Karpas-422 (cell line): ENCODE data around the gene PTH1R. TPM values are rescaled to one million over a fixed set of nuclear protein-coding genes. Genes with fewer than 3 reads are reported as not detected.

Experiments used
- DNase-seq: peaks from one replicate; pipeline ENCODE4 v3.0.0-alpha.2; 2015
- H2AFZ ChIP-seq: fragments of 200-600 bp; sonication (generic); 2 replicates; pipeline ENCODE4 v1.6.1; 2014; ENCODE audit warnings: antibody characterized with exemption, low read length, mixed read lengths
- H3K27ac ChIP-seq: fragments of 200-600 bp; sonication (generic); 2 replicates; pipeline ENCODE4 v1.5.1; 2014; ENCODE audit warnings: mild to moderate bottlenecking, low read length, moderate library complexity
- H3K27me3 ChIP-seq: fragments of 200-600 bp; sonication (generic); 2 replicates; pipeline ENCODE4 v1.6.1; 2014; ENCODE audit warnings: low read length, mixed read lengths
- H3K36me3 ChIP-seq: fragments of 200-600 bp; sonication (generic); 2 replicates; pipeline ENCODE4 v1.6.1; 2014; ENCODE audit warnings: low read length, mixed read lengths; ENCODE audit not compliant: insufficient read depth
- H3K4me1 ChIP-seq: fragments of 200-600 bp; sonication (generic); 2 replicates; pipeline ENCODE4 v1.6.1; 2014; ENCODE audit warnings: mild to moderate bottlenecking, low read length, mixed read lengths
- H3K4me2 ChIP-seq: fragments of 200-600 bp; sonication (generic); 2 replicates; pipeline ENCODE4 v1.6.1; 2014; ENCODE audit warnings: low read length, low read depth, mild to moderate bottlenecking; ENCODE audit not compliant: poor library complexity, severe bottlenecking
- H3K4me3 ChIP-seq: fragments of 200-600 bp; sonication (generic); 2 replicates; pipeline ENCODE4 v1.5.1; 2014; ENCODE audit warnings: mild to moderate bottlenecking, antibody characterized with exemption, low read length, mixed read lengths
- H3K79me2 ChIP-seq: fragments of 200-600 bp; sonication (generic); 2 replicates; pipeline ENCODE4 v1.6.1; 2014; ENCODE audit warnings: mild to moderate bottlenecking, low read length, mixed read lengths
- H3K9ac ChIP-seq: fragments of 200-600 bp; sonication (generic); 2 replicates; pipeline ENCODE4 v1.6.0; 2014; ENCODE audit warnings: low read length
- H3K9me2 ChIP-seq: fragments of 200-600 bp; sonication (generic), shearing (Covaris generic); replicated peaks from 2 replicates; pipeline ENCODE4 v1.6.0; 2014; ENCODE audit warnings: mild to moderate bottlenecking, low read length, moderate library complexity; ENCODE audit not compliant: insufficient read depth
- H3K9me3 ChIP-seq: fragments of 300-700, 200-600 bp; sonication (generic); 2 replicates; pipeline ENCODE4 v1.6.1; 2014; ENCODE audit warnings: low read length, mixed read lengths
- H4K20me1 ChIP-seq: fragments of 200-600 bp; sonication (generic); 2 replicates; pipeline ENCODE4 v1.6.1; 2014; ENCODE audit warnings: mild to moderate bottlenecking, antibody characterized with exemption, low read length, low read depth; ENCODE audit not compliant: insufficient read depth
- total RNA-seq: library from RNA; depleted of rRNA; stranded (reverse); fragments of >200 nt; shearing (Covaris generic); gene quantifications from 2 replicates; pipeline ENCODE4 v1.2.3, GENCODE V29; 2014; ENCODE audit warnings: low replicate concordance

Gene PTH1R
- total RNA-seq, 1 experiment from 2014 or later: not detected

DNA sequence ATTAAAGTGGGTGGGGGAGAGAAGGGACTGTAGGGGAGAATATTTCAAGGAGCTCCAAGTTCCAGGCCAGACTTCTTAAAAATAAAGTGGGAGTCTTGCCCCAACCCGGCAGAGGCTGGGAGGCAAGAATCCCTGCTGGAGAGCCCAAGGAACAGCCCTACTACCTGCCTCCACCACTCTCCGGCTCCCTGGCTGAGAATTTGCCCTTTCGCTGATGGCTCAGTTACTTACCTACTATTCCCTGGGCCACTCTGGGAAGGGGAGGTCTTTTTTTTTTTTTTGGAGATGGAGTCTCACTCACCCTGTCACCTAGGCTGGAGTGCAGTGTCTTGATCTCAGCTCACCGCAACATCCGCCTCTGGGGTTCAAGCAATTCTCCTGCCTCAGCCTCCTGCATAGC is 29.8 kb upstream of the PTH1R start:
- DNase-seq: no peak
- Histone ChIP-seq H3K4me3 (no peak overlapping the region), H3K9me2 (no peaks in the 10 kb centered on the region), H3K36me3 (no peaks in the 10 kb centered on the region), H3K79me2 (no peaks in the 10 kb centered on the region), H3K27me3 (no peaks in the 10 kb centered on the region), H3K27ac (no peak overlapping the region), H3K4me1 (peaks cover 18% of the 10 kb centered on the region), H4K20me1 (no peaks in the 10 kb centered on the region), H3K9ac (no peak overlapping the region), H3K9me3 (no peaks in the 10 kb centered on the region), H3K4me2 (no peak overlapping the region), H2AFZ (no peak overlapping the region)

DNA sequence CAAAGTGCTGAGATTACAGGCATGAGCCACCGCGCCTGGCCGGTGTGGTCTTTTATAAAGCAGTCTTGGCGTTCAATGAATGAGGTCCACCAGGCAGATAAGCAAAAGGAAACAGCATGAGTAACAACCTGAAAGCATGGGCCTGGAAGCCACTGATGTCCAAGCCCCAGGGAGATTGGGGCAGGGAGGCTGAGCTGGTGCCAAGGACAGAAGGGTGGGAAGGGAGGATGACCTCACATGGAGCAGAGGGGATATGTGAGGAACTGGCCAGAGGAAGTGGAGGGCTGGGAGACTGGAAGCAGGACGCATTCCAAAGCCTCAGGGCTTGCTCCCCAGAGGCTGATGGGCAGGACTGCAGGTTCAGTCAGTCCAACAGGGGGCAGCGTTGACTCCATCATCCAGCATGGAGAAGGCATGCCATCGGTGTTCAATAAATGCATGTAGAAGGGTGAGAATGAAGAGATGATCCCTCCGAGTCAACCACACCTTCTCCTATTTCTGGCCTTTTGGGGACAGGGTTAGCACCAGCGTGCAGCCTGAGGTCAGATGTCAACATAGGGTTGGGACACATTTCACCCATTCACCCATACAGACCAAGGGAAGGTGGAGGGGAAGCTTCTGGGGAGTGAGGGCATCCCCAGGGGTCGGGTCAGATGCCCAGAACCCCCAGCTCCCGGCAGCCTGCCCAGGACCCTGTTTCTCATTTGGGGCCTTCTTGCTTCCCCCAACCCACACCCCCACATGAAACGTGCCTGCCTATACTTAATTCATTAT is 29.1 kb upstream of the PTH1R start:
- no peak overlapping the region for H3K4me3 ChIP-seq
- DNase-seq: peak; percentile 54
- H3K79me2 ChIP-seq: no peaks in the 10 kb centered on the region
- H2AFZ ChIP-seq: no peak overlapping the region
- H3K36me3 ChIP-seq: no peaks in the 10 kb centered on the region
- H3K9ac ChIP-seq: no peak overlapping the region
- no peaks in the 10 kb centered on the region for H3K27me3 ChIP-seq
- H3K9me2 ChIP-seq: no peaks in the 10 kb centered on the region
- H3K27ac ChIP-seq: no peak overlapping the region
- no peak overlapping the region for H3K4me2 ChIP-seq
- peaks cover 18% of the 10 kb centered on the region for H3K4me1 ChIP-seq
- H3K9me3 ChIP-seq: no peaks in the 10 kb centered on the region
- no peaks in the 10 kb centered on the region for H4K20me1 ChIP-seq

DNA sequence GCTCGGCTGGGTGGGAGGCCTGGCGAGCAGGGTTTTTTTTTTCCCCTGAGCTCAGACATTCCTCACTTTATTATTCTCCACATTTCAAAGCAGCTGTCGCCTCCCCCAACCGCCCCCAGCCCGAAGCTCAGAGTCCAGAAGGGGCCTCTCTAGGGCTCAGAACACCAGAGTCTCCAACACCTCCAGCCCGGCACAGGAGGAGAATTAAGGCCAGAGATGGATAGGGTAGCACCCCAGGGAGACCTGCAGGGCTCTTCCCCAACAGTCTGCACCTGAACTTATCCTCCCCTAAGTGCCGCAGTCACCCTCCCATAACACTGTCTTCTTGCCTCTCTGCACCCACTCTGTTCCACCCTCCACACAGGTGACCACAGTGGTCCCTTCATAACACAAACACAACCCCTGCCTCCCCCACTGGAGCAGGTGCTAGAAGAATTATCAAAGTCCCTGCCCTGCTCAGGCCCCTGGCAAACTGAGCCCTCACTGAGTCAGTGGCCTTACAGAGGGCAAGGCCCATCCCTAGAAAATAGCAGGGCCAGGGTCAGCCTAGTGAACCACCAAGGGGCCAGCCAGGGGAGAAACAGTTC is 28.4 kb upstream of the PTH1R start:
- no peak for DNase-seq
- Histone ChIP-seq H2AFZ (no peak overlapping the region), H3K4me2 (no peak overlapping the region), H3K9me3 (no peaks in the 10 kb centered on the region), H3K36me3 (no peaks in the 10 kb centered on the region), H3K27me3 (no peaks in the 10 kb centered on the region), H3K27ac (no peak overlapping the region), H3K4me3 (no peak overlapping the region), H4K20me1 (no peaks in the 10 kb centered on the region), H3K79me2 (no peaks in the 10 kb centered on the region), H3K4me1 (peaks cover 18% of the 10 kb centered on the region), H3K9ac (no peak overlapping the region), H3K9me2 (no peaks in the 10 kb centered on the region)

DNA sequence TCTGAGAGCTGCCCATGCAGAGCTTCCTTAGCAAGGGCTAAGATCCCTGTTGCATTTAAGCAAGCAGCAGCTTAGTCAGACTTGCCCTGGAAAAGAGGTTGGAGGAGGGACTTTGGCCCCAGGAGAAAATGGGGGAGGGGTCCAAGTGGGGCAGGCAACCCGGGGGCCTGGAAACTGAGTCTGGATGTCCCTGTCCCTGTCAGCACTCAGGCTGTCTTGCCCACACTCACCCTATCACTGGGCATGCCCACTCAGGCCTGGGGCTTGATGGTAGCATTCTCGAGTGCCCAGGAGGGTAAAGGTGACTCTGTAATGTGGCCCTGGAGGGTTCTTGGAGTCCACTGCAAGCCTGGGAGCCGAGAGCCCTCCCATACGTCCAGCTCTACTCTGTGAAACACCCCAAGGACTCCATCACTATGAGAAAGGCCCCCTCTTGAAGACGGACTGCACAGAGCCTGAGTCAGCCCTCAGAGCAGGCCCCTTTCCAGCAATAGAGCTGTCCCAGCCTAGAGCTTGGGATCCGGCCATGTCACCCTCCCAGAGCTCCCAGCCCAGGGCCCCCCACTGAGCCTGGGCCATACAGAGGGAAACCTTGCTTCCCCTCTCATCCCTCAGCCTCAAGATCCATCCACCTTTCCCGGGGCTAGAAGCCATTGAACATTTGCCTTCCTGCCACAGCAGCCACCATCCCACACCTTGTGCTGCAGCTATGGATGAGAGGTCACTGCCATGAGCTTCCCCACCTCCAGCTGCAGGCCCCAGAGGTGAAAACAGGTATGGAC is 27.6 kb upstream of the PTH1R start:
- no peak overlapping the region for H3K9ac ChIP-seq
- no peak overlapping the region for H3K4me3 ChIP-seq
- no peaks in the 10 kb centered on the region for H3K36me3 ChIP-seq
- H3K9me2 ChIP-seq: no peaks in the 10 kb centered on the region
- H2AFZ ChIP-seq: no peak overlapping the region
- peaks cover 18% of the 10 kb centered on the region for H3K4me1 ChIP-seq
- H4K20me1 ChIP-seq: no peaks in the 10 kb centered on the region
- H3K27ac ChIP-seq: no peak overlapping the region
- no peaks in the 10 kb centered on the region for H3K79me2 ChIP-seq
- DNase-seq: no peak
- H3K9me3 ChIP-seq: no peaks in the 10 kb centered on the region
- no peaks in the 10 kb centered on the region for H3K27me3 ChIP-seq
- H3K4me2 ChIP-seq: no peak overlapping the region

DNA sequence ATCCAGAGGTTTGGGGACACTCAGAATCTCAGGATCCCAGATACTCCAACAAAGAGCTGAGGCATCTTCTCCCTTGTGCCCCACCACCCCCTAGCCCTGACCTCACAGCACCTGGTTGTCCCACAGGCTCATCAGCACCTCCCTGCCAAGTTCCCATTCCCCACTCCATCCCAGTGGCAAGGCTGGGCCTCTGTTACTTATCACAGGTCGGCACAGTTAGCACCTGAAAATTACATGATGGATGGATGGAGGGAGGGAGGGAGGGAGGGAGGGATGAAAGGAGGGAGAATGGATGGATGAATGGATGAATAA is 27.1 kb upstream of the PTH1R start:
- no peak overlapping the region for H3K27ac ChIP-seq
- H3K9me3 ChIP-seq: no peaks in the 10 kb centered on the region
- no peak for DNase-seq
- no peaks in the 10 kb centered on the region for H3K27me3 ChIP-seq
- H3K36me3 ChIP-seq: no peaks in the 10 kb centered on the region
- no peak overlapping the region for H2AFZ ChIP-seq
- no peaks in the 10 kb centered on the region for H4K20me1 ChIP-seq
- no peaks in the 10 kb centered on the region for H3K79me2 ChIP-seq
- peaks cover 17% of the 10 kb centered on the region for H3K4me1 ChIP-seq
- no peak overlapping the region for H3K4me3 ChIP-seq
- H3K9ac ChIP-seq: no peak overlapping the region
- no peaks in the 10 kb centered on the region for H3K9me2 ChIP-seq
- H3K4me2 ChIP-seq: no peak overlapping the region

DNA sequence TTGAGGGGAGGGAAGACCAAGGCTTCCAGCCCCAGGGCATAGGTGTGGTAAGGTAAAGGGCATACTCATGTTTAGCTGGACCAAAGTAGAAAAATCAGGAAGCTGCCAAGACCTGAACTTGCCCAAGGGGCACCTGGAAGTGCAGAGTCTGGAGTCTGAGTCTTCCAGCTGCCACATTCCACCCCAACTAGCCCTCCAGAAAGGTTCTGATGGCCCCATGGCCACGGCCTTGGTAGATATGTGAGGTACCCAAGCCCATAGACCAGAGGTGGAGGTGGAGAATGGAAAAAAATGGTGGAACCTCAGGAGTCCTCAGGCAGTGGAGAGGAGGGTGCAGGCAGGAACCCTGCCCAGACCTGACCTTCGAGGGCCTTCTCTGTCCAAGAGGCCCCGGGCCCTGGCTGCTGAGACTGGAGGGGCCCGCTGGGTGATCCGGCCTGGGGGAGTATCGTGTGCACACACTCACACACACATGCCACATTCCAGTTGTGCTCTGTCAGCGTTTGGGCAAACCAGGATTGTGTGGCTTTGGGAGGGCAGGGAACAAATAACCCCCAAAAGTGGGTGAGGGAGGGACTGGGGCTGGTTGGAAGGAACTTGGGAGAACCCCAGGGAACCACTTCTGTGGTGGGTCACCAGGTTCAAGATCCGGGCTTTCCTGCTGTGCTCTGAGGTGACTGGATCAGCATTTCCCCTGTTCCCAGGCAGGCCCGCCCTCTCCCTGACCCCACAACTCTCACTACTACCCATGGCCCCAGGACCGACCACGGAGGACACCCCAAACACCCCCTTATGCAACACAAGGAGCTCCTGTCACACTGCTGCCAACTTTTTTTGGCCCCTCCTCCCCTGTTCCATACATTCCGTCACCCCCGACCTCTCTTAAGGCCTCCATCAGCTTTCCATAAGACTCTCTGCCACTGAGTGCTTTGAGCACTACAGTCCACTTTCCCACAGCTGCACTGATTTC is 25.9 kb upstream of the PTH1R start:
- no peaks in the 10 kb centered on the region for H3K9me3 ChIP-seq
- no peaks in the 10 kb centered on the region for H3K9me2 ChIP-seq
- no peak overlapping the region for H3K4me2 ChIP-seq
- H4K20me1 ChIP-seq: no peaks in the 10 kb centered on the region
- no peak overlapping the region for H3K4me3 ChIP-seq
- no peak overlapping the region for H3K9ac ChIP-seq
- H3K27me3 ChIP-seq: no peaks in the 10 kb centered on the region
- H2AFZ ChIP-seq: no peak overlapping the region
- H3K79me2 ChIP-seq: no peaks in the 10 kb centered on the region
- no peak for DNase-seq
- H3K27ac ChIP-seq: no peak overlapping the region
- peaks cover 6% of the 10 kb centered on the region for H3K4me1 ChIP-seq
- no peaks in the 10 kb centered on the region for H3K36me3 ChIP-seq

DNA sequence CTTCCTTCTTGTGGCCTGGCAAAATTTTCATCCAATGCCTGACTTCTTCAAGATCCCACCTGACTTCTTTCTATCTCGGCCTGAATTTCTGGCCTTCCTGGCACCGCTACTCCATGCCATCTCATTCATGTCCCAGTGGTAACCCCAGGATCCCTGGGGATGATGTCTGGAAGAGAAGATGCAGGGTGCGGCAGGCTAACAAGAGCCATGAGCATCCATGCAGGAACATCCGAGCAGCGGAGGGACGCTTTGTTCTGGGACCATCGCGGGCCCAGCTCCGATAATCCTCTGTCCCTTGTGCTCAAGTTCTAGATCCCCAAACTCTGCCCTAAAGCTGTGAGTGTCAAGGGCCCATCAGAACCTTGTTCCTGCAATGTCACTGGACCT is 25.2 kb upstream of the PTH1R start:
- Histone ChIP-seq H2AFZ (no peak overlapping the region), H3K79me2 (no peaks in the 10 kb centered on the region), H3K4me3 (no peak overlapping the region), H3K9me2 (no peaks in the 10 kb centered on the region), H3K27me3 (no peaks in the 10 kb centered on the region), H3K36me3 (no peaks in the 10 kb centered on the region), H3K27ac (no peak overlapping the region), H3K9me3 (no peaks in the 10 kb centered on the region), H3K4me2 (no peak overlapping the region), H3K9ac (no peak overlapping the region), H3K4me1 (peaks cover 4% of the 10 kb centered on the region; the same call in 1 of the 2 replicates), H4K20me1 (no peaks in the 10 kb centered on the region)
- DNase-seq: no peak
